Neural progenitor cell (in vitro differentiated cells): Measurements from ENCODE around the gene NOTCH4. TPM values are rescaled to one million over a fixed set of nuclear protein-coding genes. Genes with fewer than 3 reads are reported as not detected.
A peak's percentile ranks its signal among the peaks of the same experiment; 100 is the strongest.

Experiments
- DNase-seq: peaks from one replicate; pipeline ENCODE4 v3.0.0-alpha.2; 2016; ENCODE audit warnings: low spot score
- H2AFZ ChIP-seq: fragments of 200-600 bp; sonication (generic); replicated peaks from 2 replicates; pipeline ENCODE4 v1.6.1; 2016; ENCODE audit warnings: antibody characterized with exemption
- H3F3A ChIP-seq: fragments of 200-600 bp; sonication (generic); 2 replicates; pipeline ENCODE4 v1.6.1; 2016; ENCODE audit warnings: antibody characterized with exemption, low read depth
- H3K27ac ChIP-seq: fragments of 200-600 bp; sonication (generic); 2 replicates; pipeline ENCODE4 v1.5.1; 2016; ENCODE audit warnings: mild to moderate bottlenecking
- H3K27me3 ChIP-seq: fragments of 200-600 bp; sonication (generic); 2 replicates; pipeline ENCODE4 v1.6.1; 2016; ENCODE audit warnings: mild to moderate bottlenecking, moderate library complexity
- H3K36me3 ChIP-seq: fragments of 200-600 bp; sonication (generic); 2 replicates; pipeline ENCODE4 v1.5.1; 2016
- H3K4me1 ChIP-seq: fragments of 200-600 bp; sonication (generic); 2 replicates; pipeline ENCODE4 v1.6.1; 2016; ENCODE audit warnings: mixed run types
- H3K4me2 ChIP-seq: fragments of 200-600 bp; sonication (generic); 2 replicates; pipeline ENCODE4 v1.6.1; 2016
- H3K4me3 ChIP-seq: fragments of 200-600 bp; sonication (generic); 2 replicates; pipeline ENCODE4 v1.5.1; 2016
- H3K79me2 ChIP-seq: fragments of 200-600 bp; sonication (generic); 2 replicates; pipeline ENCODE4 v1.6.1; 2016; ENCODE audit warnings: low read depth
- H3K9ac ChIP-seq: fragments of 200-600 bp; sonication (generic); 2 replicates; pipeline ENCODE4 v1.6.1; 2016
- H3K9me3 ChIP-seq: fragments of 200-600 bp; sonication (generic); 2 replicates; pipeline ENCODE4 v1.5.1; 2016; ENCODE audit warnings: low read depth
- H4K20me1 ChIP-seq: fragments of 200-600 bp; sonication (generic); 2 replicates; pipeline ENCODE4 v1.6.1; 2016; ENCODE audit warnings: low read depth
- H3K27ac Mint-ChIP-seq: 3 replicates; pipeline ENCODE4 v1.8.0; 2021; ENCODE audit warnings: mixed read lengths
- H3K27me3 Mint-ChIP-seq: 2 replicates; pipeline ENCODE4 v1.8.0; 2022; ENCODE audit warnings: low read depth, mild to moderate bottlenecking, inconsistent platforms, moderate library complexity, mixed read lengths; ENCODE audit not compliant: insufficient read depth
- H3K36me3 Mint-ChIP-seq: 3 replicates; pipeline ENCODE4 v1.8.0; 2021; ENCODE audit warnings: mixed read lengths
- H3K4me1 Mint-ChIP-seq: 3 replicates; pipeline ENCODE4 v1.8.0; 2021; ENCODE audit warnings: mixed read lengths
- H3K4me3 Mint-ChIP-seq: 3 replicates; pipeline ENCODE4 v1.8.0; 2021; ENCODE audit warnings: mild to moderate bottlenecking, moderate library complexity, mixed read lengths
- H3K9me3 Mint-ChIP-seq: 3 replicates; pipeline ENCODE4 v1.8.0; 2020; ENCODE audit warnings: mixed read lengths
- EZH2 ChIP-seq: fragments of 200-600 bp; sonication (generic); IDR thresholded peaks from 2 replicates; pipeline ENCODE4 v1.6.1; 2017; ENCODE audit warnings: antibody characterized with exemption, mild to moderate bottlenecking, moderate library complexity
- EZH2phosphoT487 ChIP-seq: fragments of 200-600 bp; sonication (generic); IDR thresholded peaks from 2 replicates; pipeline ENCODE4 v1.6.1; 2017; ENCODE audit warnings: antibody characterized with exemption
- total RNA-seq: library from RNA; depleted of rRNA; stranded (reverse); fragments of >200 nt; gene quantifications from 2 replicates; pipeline ENCODE4 v1.2.3, GENCODE V29; 2015; ENCODE audit warnings: low replicate concordance
- TF ChIP-seq, protein P1 (sequence below): fragments of 200-600 bp; sonication (generic); IDR thresholded peaks from 2 replicates; pipeline ENCODE4 v1.5.1; 2017; ENCODE audit warnings: antibody characterized with exemption, mild to moderate bottlenecking

Gene NOTCH4
- total RNA-seq, 1 donor from 2014 or later = 3.2 TPM

DNA sequence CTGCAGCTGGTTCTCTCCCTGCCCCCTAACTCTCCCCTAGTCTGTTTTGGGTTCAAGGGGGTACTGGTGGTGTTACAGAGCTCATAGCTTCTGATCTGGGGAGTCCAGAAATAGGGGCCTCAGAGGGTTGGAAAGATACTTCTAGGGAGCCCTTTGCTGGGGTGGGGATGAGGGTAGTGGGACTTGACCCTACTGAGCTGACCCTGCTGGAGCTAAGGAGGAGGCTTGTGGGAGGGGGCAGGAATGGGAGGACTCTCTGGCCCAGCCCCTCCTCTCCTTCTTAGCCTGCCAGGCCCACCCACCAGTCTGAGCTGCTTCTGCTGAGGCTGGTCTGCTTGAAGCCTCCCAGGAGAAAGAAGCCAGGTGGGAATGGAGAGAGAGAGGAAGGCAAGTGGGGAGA is 59.6 kb downstream of the NOTCH4 start, which contains the start of gene EGFL8:
TSS of gene EGFL8 (plus strand) at position 301 of the 400 bp plus-strand sequence. CDS start 1,571 bp downstream, outside the sequence.
- Histone ChIP-seq H3K27me3 (no peaks in the 10 kb centered on the region), H3K27ac (peak within 1 kb of the TSS; percentile 85), H3K4me3 (peak within 1 kb of the TSS; percentile 8), H2AFZ (no peak within 1 kb of the TSS), H4K20me1 (peaks cover 6% of the 10 kb centered on the region), H3K79me2 (no peaks in the 10 kb centered on the region), H3K9me3 (no peaks in the 10 kb centered on the region), H3K9ac (no peak within 1 kb of the TSS), H3K36me3 (no peaks in the 10 kb centered on the region), H3K4me2 (peak within 1 kb of the TSS; percentile 54), H3F3A (peaks cover 50% of the 10 kb centered on the region), H3K4me1 (peaks cover 30% of the 10 kb centered on the region)
- Mint-ChIP-seq H3K9me3 (no peaks in the 10 kb centered on the region), H3K27ac (peak within 1 kb of the TSS; percentile 89), H3K4me1 (peaks cover 9% of the 10 kb centered on the region), H3K4me3 (no peak within 1 kb of the TSS), H3K27me3 (peaks cover 2% of the 10 kb centered on the region), H3K36me3 (peaks cover 33% of the 10 kb centered on the region)
- TF ChIP-seq EZH2phosphoT487 (no peak), EZH2 (no peak)
- TF ChIP-seq, protein P1, sequence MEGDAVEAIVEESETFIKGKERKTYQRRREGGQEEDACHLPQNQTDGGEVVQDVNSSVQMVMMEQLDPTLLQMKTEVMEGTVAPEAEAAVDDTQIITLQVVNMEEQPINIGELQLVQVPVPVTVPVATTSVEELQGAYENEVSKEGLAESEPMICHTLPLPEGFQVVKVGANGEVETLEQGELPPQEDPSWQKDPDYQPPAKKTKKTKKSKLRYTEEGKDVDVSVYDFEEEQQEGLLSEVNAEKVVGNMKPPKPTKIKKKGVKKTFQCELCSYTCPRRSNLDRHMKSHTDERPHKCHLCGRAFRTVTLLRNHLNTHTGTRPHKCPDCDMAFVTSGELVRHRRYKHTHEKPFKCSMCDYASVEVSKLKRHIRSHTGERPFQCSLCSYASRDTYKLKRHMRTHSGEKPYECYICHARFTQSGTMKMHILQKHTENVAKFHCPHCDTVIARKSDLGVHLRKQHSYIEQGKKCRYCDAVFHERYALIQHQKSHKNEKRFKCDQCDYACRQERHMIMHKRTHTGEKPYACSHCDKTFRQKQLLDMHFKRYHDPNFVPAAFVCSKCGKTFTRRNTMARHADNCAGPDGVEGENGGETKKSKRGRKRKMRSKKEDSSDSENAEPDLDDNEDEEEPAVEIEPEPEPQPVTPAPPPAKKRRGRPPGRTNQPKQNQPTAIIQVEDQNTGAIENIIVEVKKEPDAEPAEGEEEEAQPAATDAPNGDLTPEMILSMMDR = no peak
- peak; percentile 45 for DNase-seq

DNA sequence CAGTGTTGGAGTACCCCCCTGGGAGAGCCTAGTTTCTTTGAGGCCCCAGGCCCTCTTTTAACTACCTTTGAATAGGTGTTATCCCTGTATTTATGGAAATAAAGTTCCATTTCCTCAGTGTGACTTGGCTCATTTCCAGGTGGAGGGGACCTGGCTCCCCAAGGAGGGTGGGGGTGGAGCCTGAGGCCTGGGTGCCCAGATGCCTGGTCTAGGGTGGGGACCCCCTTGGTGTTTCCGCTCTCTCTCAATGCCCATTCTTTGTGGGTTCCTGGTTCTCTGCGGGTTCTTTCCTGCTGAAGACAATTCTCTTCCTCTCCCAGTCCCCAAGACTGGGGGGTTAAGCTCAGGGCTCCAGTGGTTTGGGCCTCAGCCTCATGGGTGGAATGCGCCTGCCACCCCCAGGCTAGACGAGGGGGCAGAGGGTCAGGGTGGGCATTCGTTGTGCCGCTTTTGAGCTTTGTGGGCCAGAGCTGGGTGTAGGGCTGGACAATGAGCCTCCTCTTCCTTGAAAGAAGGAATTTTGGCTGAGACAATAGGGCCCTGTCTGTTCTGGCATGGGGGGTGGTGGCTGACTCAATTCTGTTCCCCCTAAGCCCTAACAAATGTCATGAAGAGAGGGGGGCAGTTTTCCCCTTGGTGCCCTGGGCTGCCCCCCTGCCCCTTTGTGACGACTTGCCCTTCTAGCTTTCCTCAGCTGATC is 60.2 kb downstream of the NOTCH4 start:
- no peaks in the 10 kb centered on the region for H3K36me3 ChIP-seq
- H3K4me1 Mint-ChIP-seq = peaks cover 9% of the 10 kb centered on the region
- H3K27me3 Mint-ChIP-seq = peaks cover 2% of the 10 kb centered on the region
- H3F3A ChIP-seq = peaks cover 46% of the 10 kb centered on the region
- peak overlapping the region; percentile 85 for H3K27ac ChIP-seq
- no peaks in the 10 kb centered on the region for H3K9me3 Mint-ChIP-seq
- no peak overlapping the region for H3K4me3 Mint-ChIP-seq
- H3K79me2 ChIP-seq = no peaks in the 10 kb centered on the region
- peaks cover 6% of the 10 kb centered on the region for H4K20me1 ChIP-seq
- peak overlapping the region; percentile 89 for H3K27ac Mint-ChIP-seq
- H3K36me3 Mint-ChIP-seq = peaks cover 31% of the 10 kb centered on the region
- H3K9ac ChIP-seq = no peak overlapping the region
- H3K4me3 ChIP-seq = peak overlapping the region; percentile 8
- no peaks in the 10 kb centered on the region for H3K9me3 ChIP-seq
- H3K27me3 ChIP-seq = no peaks in the 10 kb centered on the region
- peaks cover 30% of the 10 kb centered on the region for H3K4me1 ChIP-seq
- no peak for TF ChIP-seq EZH2
- TF ChIP-seq, protein P1 = no peak
- no peak for TF ChIP-seq EZH2phosphoT487
- H2AFZ ChIP-seq = no peak overlapping the region
- DNase-seq = peak; percentile 43
- H3K4me2 ChIP-seq = peak overlapping the region; percentile 54

DNA sequence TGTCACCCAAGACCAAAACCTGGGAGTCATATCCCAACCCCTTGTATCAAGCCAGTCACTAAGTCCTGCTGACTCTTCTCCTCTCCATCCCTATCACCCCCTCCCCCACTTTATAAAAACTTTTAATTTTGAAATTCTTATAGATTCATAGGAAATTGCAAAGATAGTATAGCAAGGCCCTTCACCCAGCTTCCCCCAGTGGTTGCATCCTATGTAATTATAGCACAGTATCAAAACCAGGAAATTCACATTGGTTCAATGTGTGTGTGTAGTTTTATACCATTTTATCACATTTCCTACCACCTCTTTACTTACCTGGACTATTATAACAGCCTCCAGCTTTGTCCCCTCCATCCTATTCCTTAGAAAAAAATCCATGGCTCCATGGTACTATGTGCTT is 65.8 kb downstream of the NOTCH4 start:
- peaks cover 10% of the 10 kb centered on the region for H3K27me3 Mint-ChIP-seq
- H3K4me1 Mint-ChIP-seq = peaks cover 18% of the 10 kb centered on the region
- no peak overlapping the region for H3K4me3 Mint-ChIP-seq
- Histone ChIP-seq H2AFZ (no peak overlapping the region), H3K27me3 (peaks cover 2% of the 10 kb centered on the region), H3K9me3 (no peaks in the 10 kb centered on the region), H4K20me1 (peaks cover 5% of the 10 kb centered on the region), H3K4me3 (no peak overlapping the region), H3K36me3 (no peaks in the 10 kb centered on the region), H3K4me1 (peaks cover 2% of the 10 kb centered on the region), H3F3A (no peaks in the 10 kb centered on the region), H3K9ac (no peak overlapping the region), H3K79me2 (peaks cover 9% of the 10 kb centered on the region), H3K27ac (no peak overlapping the region), H3K4me2 (no peak overlapping the region)
- H3K9me3 Mint-ChIP-seq = no peaks in the 10 kb centered on the region
- DNase-seq = no peak
- TF ChIP-seq EZH2phosphoT487 = no peak
- TF ChIP-seq, protein P1 = no peak
- no peak for TF ChIP-seq EZH2
- no peak overlapping the region for H3K27ac Mint-ChIP-seq
- H3K36me3 Mint-ChIP-seq = peaks cover 26% of the 10 kb centered on the region
